Occipital lobe (tissue), 2 donors: Measurements from ENCODE around the gene FZD8. TPM values are rescaled to one million over a fixed set of nuclear protein-coding genes. Genes with fewer than 3 reads are reported as not detected.
A peak's percentile ranks its signal among the peaks of the same experiment; 100 is the strongest.

Experiments
- DNase-seq: peaks from one replicate; lab custom pipeline; 2025; lab: John Stamatoyannopoulos, UW
- total RNA-seq: library from RNA; depleted of rRNA; stranded (reverse); fragments of >200 nt; gene quantifications from one replicate; pipeline ENCODE4 v1.2.3, GENCODE V29; 2014

The FZD8 gene
- total RNA-seq, 1 donor from 2014 or later: 21.2 TPM

DNA sequence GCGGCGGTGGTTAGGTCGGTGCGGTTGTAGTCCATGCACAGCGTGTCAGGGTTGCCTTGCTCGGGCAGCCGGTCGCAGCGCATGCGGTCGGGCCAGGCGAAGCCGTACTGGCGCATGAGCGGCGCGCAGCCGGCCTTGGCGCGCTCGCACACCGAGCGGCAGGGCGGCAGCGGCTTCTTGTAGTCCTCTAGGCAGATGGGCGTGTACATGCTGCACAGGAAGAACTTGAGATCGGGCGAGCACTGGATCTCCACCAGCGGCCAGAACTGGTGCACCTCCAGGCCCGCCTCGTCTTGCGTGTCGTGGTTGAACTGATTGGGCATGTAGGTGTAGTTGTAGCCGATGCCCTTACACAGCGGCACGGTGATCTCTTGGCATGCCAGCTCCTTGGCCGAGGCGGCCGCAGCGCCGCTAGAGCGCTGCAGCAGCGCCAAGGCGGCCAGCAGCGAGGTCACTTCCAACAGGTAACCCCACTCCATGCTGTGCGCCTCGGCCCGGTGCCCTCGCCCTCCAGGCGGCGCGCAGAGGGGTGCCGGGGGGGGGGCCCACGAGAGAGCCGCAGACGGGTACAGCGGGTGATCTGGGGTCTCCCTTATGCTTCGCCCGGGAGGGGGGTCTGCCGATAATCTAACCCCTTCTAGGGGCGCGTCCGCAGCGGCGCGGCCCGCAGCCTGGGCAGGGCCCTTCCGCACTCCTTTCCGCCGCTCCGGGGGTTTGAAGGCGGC is 983 bp downstream of the FZD8 start:
- DNase-seq: peak; percentile 47

DNA sequence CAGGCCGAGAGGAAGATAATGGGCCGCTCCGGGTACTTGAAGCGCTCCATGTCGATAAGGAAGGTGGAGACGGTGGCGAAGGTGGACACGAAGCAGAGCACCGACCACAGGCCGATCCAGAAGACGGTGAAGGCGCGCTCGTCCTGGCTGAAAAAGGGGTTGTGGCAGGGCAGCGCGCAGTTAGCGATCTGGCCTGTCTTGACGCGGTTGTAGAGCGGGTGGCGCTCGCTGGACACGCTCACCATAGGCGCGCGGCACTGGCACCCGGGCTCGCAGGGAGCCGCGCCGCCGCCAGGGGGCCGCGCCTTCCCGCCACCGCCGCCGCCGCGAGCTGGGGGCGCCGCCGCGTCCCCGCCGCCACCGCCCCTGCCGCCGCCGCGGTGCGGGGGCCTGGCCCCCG is 1.6 kb downstream of the FZD8 start:
- peak; percentile 30 for DNase-seq

DNA sequence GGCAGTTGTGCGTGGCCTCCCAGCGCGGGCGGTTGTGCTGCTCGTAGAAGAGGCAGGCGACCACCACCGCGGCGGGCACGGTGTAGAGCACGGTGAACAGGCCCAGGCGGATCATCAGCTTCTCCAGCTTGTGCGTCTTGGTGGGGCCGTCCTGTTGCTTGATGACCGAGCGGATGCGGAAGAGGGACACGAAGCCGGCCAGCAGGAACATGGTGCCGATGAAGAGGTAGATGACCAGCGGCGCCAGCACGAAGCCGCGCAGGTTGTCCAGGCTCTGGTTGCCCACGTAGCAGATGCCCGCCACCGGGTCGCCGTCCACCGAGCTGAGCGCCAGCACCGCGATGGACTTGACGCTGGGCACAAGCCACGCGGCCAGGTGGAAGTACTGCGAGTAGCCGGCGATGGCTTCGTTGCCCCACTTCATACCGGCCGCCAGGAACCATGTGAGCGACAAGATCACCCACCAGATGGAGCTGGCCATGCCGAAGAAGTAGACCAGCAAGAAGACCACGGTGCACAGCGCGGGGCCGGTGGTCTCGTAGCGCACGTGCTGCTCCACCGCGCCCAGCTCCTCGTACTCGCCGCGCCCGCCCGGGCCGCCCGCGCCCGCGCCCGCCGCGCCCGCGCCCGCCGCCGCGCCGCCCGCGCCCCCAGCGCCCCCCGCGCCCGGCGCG is 2.2 kb downstream of the FZD8 start:
- no peak for DNase-seq

GRCh38 chr10:35639021-35639727 is 2.9 kb downstream of the FZD8 start:
- DNase-seq: no peak

DNA sequence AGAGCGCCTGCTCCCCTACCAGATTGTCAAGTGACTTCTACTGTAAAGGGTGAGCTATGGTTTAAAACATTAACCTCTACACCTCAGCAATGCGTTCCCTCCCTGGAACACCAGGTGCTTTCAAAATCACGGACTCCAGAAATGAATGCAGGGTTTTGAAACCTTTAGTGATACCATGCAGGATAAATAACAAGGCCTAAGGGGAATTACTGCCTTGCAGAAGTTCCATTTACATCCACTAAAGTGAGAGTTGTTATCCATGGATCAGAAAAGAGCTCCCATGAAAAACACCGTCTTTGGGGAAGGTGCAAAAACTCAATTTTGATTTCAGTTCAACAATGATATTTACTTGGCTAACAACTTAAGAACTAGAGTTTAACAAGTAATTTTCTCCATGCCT is 4.0 kb downstream of the FZD8 start:
- DNase-seq: no peak

- DNase-seq: no peak
Measured at GRCh38 chr10:35637462-35637861, 4.6 kb downstream of the FZD8 start.

DNA sequence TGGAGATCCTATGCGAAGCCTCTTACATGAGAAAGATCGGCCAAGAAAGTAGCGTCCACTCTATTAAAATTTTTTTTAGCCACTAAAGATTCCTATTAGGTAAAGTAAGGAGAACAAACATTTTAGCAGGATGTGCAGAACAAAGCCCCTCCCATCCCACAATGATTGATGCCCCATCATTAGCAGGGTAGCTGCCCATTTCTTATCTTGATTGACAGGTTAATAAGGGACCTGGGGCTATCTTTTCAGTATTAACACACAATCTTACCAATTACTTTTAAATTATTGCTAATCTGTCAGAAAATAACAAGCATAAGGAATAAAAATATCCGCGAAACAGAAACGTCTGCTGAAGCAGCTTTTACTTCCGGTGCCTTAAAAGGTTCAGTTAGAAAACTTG is 5.1 kb downstream of the FZD8 start:
- DNase-seq: no peak

DNA sequence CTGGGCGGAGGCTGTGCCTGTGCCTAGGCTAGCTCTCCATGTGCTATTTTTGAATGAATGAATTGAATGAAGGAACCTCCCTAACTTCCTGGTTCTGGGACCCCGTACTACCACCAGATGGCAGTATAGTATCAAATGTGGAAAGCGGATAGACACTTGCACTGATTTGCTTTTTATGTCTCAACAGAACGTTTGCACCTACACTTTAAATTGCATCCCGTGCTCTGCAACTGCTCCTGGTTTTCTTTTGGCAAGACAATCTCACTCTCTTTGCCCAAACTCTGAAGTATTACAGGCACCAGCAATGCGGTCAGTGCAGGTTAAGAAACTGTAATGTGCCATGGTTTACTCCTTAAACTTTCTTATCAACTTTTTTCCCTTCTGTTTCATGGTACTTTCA is 6.5 kb downstream of the FZD8 start:
- peak; percentile 43 for DNase-seq

GRCh38 chr10:35633006-35633980 is 8.8 kb downstream of the FZD8 start:
- no peak for DNase-seq

DNA sequence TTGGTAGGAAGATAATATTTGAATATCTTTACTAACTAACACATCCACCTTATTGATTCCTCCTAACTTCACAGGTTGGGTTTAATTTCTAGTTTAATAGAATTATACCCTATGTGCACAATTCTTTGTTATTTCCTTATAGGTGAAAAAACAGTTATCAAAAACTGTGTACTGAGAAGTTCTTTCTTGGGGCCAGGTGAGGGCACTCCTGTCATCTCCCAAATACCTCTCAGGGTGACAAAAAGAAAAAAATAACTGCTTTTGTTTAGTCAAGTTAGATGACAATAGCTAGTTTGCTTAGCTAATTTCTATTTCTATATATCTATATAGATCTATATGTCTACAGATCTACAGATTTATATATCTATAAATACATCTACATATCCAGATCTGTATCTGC is 10.1 kb downstream of the FZD8 start:
- no peak for DNase-seq

GRCh38 chr10:35631404-35631803 is 10.7 kb downstream of the FZD8 start:
- no peak for DNase-seq

- DNase-seq: no peak
Measured at GRCh38 chr10:35626971-35627507, 15.1 kb downstream of the FZD8 start.

DNA sequence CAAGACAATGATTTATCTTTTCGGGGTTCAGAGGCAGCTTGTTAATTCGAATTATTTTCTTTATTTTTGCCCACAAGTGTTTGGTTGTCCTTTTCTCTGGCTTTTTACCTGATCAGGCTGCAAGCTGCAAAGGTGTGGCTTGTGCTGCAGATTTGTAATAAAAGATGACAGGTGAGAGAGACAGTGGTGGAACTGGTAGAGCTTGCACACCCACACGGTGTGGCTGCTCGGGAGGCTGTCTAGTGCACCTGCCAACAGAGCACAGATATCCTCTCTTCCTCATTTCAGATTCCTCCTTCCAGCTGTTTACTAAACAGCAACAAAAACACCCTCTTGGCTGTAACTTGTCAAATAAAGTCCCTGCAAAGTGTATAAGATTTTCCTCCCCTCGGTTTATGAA is 27.8 kb downstream of the FZD8 start:
- DNase-seq: no peak

- no peak for DNase-seq
Measured at GRCh38 chr10:35613597-35614226, 28.4 kb downstream of the FZD8 start.

DNA sequence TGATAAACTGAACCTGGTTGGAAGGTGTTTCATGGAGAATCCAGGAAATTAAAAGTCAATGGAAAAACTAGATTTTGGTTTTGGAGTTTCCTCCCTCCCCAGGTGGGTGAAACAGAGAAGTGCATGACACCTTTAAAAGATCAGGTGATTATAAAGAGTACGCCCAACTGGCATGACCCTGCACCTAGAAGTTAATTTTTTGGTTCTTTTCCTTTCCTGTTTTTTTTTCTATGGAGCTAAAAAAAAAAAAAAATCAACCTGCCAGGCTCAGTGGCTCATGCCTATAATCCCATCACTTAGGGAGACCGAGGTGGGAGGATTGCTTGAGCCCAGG is 29.0 kb downstream of the FZD8 start:
- no peak for DNase-seq

- DNase-seq: no peak
Measured at GRCh38 chr10:35612385-35613106, 29.6 kb downstream of the FZD8 start.

DNA sequence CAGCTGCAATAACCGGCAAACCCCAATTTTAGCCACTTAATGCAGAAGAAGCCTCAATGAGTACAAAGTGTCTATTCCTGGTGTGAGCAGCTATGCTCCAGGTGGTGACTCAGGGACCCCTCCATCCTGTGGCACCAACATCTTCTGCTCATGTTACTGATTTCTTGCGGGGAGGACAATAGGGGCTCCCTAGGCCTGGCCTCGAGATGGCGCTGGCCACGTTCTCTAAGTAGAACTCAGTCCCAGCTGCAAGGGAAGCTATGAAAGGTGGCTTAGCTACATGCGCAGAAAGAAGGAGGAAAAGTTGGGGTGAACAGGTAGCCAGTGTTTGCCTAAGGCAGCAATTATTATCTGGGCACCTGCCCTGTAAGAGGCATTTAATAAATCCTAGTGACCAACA is 30.3 kb downstream of the FZD8 start:
- no peak for DNase-seq

- no peak for DNase-seq
Measured at GRCh38 chr10:35608328-35608672, 33.8 kb downstream of the FZD8 start.

DNA sequence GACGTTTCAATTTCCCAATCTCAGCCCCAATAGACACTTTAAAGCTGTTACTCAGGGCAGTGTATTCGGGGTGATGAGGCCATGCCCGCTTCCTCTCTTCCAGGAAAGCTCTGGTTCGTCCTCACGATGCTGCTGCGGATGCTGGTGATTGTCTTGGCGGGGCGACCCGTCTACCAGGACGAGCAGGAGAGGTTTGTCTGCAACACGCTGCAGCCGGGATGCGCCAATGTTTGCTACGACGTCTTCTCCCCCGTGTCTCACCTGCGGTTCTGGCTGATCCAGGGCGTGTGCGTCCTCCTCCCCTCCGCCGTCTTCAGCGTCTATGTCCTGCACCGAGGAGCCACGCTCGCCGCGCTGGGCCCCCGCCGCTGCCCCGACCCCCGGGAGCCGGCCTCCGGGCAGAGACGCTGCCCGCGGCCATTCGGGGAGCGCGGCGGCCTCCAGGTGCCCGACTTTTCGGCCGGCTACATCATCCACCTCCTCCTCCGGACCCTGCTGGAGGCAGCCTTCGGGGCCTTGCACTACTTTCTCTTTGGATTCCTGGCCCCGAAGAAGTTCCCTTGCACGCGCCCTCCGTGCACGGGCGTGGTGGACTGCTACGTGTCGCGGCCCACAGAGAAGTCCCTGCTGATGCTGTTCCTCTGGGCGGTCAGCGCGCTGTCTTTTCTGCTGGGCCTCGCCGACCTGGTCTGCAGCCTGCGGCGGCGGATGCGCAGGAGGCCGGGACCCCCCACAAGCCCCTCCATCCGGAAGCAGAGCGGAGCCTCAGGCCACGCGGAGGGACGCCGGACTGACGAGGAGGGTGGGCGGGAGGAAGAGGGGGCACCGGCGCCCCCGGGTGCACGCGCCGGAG is 34.4 kb downstream of the FZD8 start:
- no peak for DNase-seq
